Astrocyte (in vitro differentiated cells and primary cell): Measurements from ENCODE around the gene DGCR6. TPM values are rescaled to one million over a fixed set of nuclear protein-coding genes. Genes with fewer than 3 reads are reported as not detected.
"Not testable (repeated sequence)": the region's sequence is repeated elsewhere in the genome, so short reads cannot be mapped to it uniquely, and the experiment has no call there.

Experiments
- DNase-seq: peaks from one replicate; pipeline ENCODE4 v3.0.0-alpha.2; 2010; ENCODE audit warnings: low read depth
- FAIRE-seq: peaks from 2 replicates; lab custom pipeline; 2011; peaks lifted over from hg19 to GRCh38; lab: Jason Lieb, UNC
- H2AFZ ChIP-seq: 2 replicates; pipeline ENCODE4 v1.6.0; 2012; ENCODE audit warnings: low read depth, low read length, inconsistent platforms
- H3K27ac ChIP-seq: 2 replicates; pipeline ENCODE4 v1.5.1; 2011; ENCODE audit warnings: low read depth, low read length, inconsistent platforms
- H3K27me3 ChIP-seq: 2 replicates; pipeline ENCODE4 v1.6.0; 2011; ENCODE audit warnings: low read length, inconsistent platforms; ENCODE audit not compliant: insufficient read depth
- H3K36me3 ChIP-seq: 2 replicates; pipeline ENCODE4 v1.5.1; 2011; ENCODE audit warnings: low read length, inconsistent platforms; ENCODE audit not compliant: insufficient read depth
- H3K4me1 ChIP-seq: 2 replicates; pipeline ENCODE4 v1.5.1; 2011; ENCODE audit warnings: low read length, inconsistent platforms; ENCODE audit not compliant: insufficient read depth
- H3K4me2 ChIP-seq: 2 replicates; pipeline ENCODE4 v1.6.0; 2012; ENCODE audit warnings: low read length, inconsistent platforms
- H3K4me3 ChIP-seq: 2 replicates; pipeline ENCODE4 v1.5.1; 2011; ENCODE audit warnings: low read depth, mild to moderate bottlenecking, low read length, inconsistent platforms; ENCODE audit not compliant: insufficient read depth
- H3K79me2 ChIP-seq: 2 replicates; pipeline ENCODE4 v1.6.0; 2012; ENCODE audit warnings: mild to moderate bottlenecking, low read length, inconsistent platforms; ENCODE audit not compliant: insufficient read depth
- H3K9ac ChIP-seq: 2 replicates; pipeline ENCODE4 v1.6.0; 2012; ENCODE audit warnings: mild to moderate bottlenecking, low read length, inconsistent platforms
- H3K9me3 ChIP-seq: 2 replicates; pipeline ENCODE4 v1.5.1; 2012; ENCODE audit warnings: low read depth, mild to moderate bottlenecking, low read length, inconsistent platforms; ENCODE audit not compliant: insufficient read depth
- H4K20me1 ChIP-seq: 2 replicates; pipeline ENCODE4 v1.6.0; 2012; ENCODE audit warnings: low read length, inconsistent platforms; ENCODE audit not compliant: insufficient read depth
- H3K27ac Mint-ChIP-seq: one replicate; pipeline ENCODE4 v1.8.0; 2021; ENCODE audit warnings: mild to moderate bottlenecking, mixed read lengths; ENCODE audit not compliant: unreplicated experiment
- H3K27me3 Mint-ChIP-seq: one replicate; pipeline ENCODE4 v1.8.0; 2021; ENCODE audit warnings: low read depth, mixed read lengths; ENCODE audit not compliant: unreplicated experiment
- H3K36me3 Mint-ChIP-seq: one replicate; pipeline ENCODE4 v1.8.0; 2021; ENCODE audit warnings: low read depth, mixed read lengths; ENCODE audit not compliant: unreplicated experiment
- H3K4me1 Mint-ChIP-seq: one replicate; pipeline ENCODE4 v1.8.0; 2021; ENCODE audit warnings: low read depth, mixed read lengths; ENCODE audit not compliant: unreplicated experiment
- H3K4me3 Mint-ChIP-seq: one replicate; pipeline ENCODE4 v1.8.0; 2021; ENCODE audit warnings: mild to moderate bottlenecking, moderate library complexity, mixed read lengths; ENCODE audit not compliant: unreplicated experiment
- H3K9me3 Mint-ChIP-seq: one replicate; pipeline ENCODE4 v1.8.0; 2021; ENCODE audit warnings: mild to moderate bottlenecking, mixed read lengths; ENCODE audit not compliant: unreplicated experiment
- EZH2 ChIP-seq: IDR thresholded peaks from 2 replicates; pipeline ENCODE4 v1.6.1; 2012; ENCODE audit warnings: mild to moderate bottlenecking, low read length, inconsistent platforms; ENCODE audit not compliant: insufficient read depth
- total RNA-seq: library from RNA; stranded (reverse); gene quantifications from 2 replicates; pipeline ENCODE4 v1.2.1, GENCODE V29; 2021
- TF ChIP-seq, protein P1 (sequence below): IDR thresholded peaks from 2 replicates; pipeline ENCODE4 v1.5.1; 2011; ENCODE audit warnings: low read depth, mild to moderate bottlenecking, inconsistent platforms, low read length, moderate library complexity; ENCODE audit not compliant: insufficient read depth

Gene DGCR6
- total RNA-seq, 1 donor from 2014 or later = 2.5 TPM

DNA sequence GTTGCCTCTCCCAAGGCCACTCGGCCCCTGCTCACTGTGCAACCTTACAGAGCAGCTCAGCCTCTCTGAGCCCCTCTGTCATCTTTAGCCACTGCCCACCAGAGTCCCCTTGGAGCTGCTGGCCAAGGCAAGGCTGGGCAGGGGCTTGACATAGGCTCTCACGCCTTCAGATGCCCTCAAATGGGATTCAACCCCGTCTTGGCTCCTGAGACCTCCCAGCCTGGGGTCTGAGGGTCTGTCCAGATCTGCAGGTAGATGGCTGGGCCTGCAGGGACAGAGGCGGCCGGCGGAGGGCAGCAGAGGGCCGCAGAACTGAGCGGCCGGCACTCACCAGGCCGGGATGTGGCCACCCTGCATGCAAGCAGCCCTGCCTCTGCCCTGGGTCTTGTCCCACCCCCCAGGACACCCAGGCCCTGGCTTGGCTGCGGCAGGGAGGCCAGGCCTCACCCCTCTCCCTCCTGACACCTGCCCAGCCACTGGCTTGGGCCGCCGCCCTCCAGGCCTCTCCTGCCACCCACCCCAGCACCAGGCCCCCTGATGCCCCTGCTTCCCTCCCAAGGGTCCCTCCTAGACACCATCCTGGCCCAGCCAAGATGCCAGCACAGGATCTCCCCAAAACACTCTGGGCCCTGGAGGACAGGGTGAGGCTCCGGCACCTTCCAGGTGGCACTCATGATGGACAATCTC, 48.3 kb downstream of the DGCR6 start:
- not testable (repeated sequence) for H3K36me3 Mint-ChIP-seq, H3K27me3 ChIP-seq, H3K27ac ChIP-seq, H3K36me3 ChIP-seq, H3K9me3 Mint-ChIP-seq, H3K4me3 ChIP-seq, H3K27ac Mint-ChIP-seq, H3K4me1 Mint-ChIP-seq, DNase-seq, H4K20me1 ChIP-seq, H3K9me3 ChIP-seq, H2AFZ ChIP-seq, H3K4me2 ChIP-seq, H3K4me3 Mint-ChIP-seq, H3K4me1 ChIP-seq, H3K79me2 ChIP-seq, H3K9ac ChIP-seq, FAIRE-seq
- TF ChIP-seq, protein P1, sequence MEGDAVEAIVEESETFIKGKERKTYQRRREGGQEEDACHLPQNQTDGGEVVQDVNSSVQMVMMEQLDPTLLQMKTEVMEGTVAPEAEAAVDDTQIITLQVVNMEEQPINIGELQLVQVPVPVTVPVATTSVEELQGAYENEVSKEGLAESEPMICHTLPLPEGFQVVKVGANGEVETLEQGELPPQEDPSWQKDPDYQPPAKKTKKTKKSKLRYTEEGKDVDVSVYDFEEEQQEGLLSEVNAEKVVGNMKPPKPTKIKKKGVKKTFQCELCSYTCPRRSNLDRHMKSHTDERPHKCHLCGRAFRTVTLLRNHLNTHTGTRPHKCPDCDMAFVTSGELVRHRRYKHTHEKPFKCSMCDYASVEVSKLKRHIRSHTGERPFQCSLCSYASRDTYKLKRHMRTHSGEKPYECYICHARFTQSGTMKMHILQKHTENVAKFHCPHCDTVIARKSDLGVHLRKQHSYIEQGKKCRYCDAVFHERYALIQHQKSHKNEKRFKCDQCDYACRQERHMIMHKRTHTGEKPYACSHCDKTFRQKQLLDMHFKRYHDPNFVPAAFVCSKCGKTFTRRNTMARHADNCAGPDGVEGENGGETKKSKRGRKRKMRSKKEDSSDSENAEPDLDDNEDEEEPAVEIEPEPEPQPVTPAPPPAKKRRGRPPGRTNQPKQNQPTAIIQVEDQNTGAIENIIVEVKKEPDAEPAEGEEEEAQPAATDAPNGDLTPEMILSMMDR = peak; percentile 50
- H3K27me3 Mint-ChIP-seq = peaks cover 22% of the 10 kb centered on the region

DNA sequence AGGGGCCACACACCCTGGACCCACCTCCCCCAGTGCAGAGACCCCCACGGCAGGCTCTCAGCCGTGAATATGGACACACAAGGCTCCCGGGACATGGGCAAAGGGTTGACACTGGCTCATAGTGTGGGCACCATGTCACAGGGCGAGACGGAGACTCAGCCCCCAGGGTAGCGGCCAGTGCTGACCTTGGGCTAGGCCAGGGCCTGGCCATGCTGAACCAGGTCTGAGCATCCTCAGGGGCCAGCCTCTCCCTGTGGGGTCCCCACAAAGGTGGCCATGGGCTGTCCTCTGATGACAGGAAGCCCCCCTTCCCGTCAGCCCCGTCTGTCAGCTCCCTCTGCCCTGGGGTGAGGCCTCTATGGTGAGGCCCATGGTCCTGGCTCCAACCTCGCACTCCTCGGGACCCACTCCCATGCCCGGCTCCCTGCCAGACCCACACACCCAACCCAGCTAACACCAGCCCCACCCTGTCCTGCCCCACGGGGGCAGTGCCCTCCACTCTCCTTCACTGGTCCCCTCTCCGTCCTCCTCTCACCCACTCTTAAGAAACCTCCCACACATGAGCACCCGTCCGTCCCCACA, 49.0 kb downstream of the DGCR6 start:
- H3K27ac Mint-ChIP-seq = no peak overlapping the region
- peaks cover 18% of the 10 kb centered on the region for H3K27me3 Mint-ChIP-seq

DNA sequence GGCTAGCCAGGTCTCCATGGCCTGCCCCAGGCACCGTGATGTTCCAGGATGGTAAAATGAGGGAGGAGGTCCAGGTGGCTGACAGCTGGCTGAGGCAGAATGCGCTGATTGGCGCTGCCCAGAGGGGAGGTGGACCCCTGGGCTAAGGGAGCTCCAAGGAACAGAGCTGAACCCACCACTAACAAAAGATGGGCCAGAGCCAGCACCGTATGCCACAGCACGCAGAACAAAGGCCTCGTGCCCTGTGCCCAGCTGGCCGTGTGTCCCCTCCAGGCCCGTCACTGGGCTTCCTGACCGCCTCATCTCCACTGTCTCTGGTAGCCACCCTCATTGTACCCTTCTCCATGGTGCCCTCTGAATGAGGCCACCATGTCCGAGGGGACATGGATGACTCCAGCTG, 49.6 kb downstream of the DGCR6 start:
- H2AFZ ChIP-seq = no peak overlapping the region
- TF ChIP-seq EZH2 = no peak
- no peaks in the 10 kb centered on the region for H3K9me3 ChIP-seq
- Mint-ChIP-seq H3K27me3 (peaks cover 15% of the 10 kb centered on the region), H3K4me1 (peaks cover 4% of the 10 kb centered on the region), H3K4me3 (no peak overlapping the region), H3K27ac (no peak overlapping the region), H3K9me3 (no peaks in the 10 kb centered on the region), H3K36me3 (no peaks in the 10 kb centered on the region)
- no peaks in the 10 kb centered on the region for H4K20me1 ChIP-seq
- H3K36me3 ChIP-seq = no peaks in the 10 kb centered on the region
- no peaks in the 10 kb centered on the region for H3K79me2 ChIP-seq
- peaks cover 10% of the 10 kb centered on the region for H3K4me1 ChIP-seq
- no peak overlapping the region for H3K4me2 ChIP-seq
- DNase-seq (no peak), FAIRE-seq (no peak)
- H3K4me3 ChIP-seq = no peak overlapping the region
- H3K27me3 ChIP-seq = peaks cover 2% of the 10 kb centered on the region
- H3K9ac ChIP-seq = no peak overlapping the region
- H3K27ac ChIP-seq = no peak overlapping the region

More for the DNA sequence above, 49.0 kb downstream of the DGCR6 start:
- TF ChIP-seq EZH2 = no peak
- TF ChIP-seq, protein P1 = no peak
- Histone ChIP-seq H3K79me2 (no peaks in the 10 kb centered on the region), H3K4me2 (no peak overlapping the region), H3K9ac (no peak overlapping the region), H3K36me3 (no peaks in the 10 kb centered on the region), H3K27me3 (peaks cover 2% of the 10 kb centered on the region), H3K4me3 (no peak overlapping the region), H4K20me1 (no peaks in the 10 kb centered on the region), H2AFZ (no peak overlapping the region), H3K27ac (no peak overlapping the region), H3K9me3 (no peaks in the 10 kb centered on the region), H3K4me1 (peaks cover 10% of the 10 kb centered on the region)
- Mint-ChIP-seq H3K4me3 (no peak overlapping the region), H3K9me3 (no peaks in the 10 kb centered on the region), H3K4me1 (peaks cover 4% of the 10 kb centered on the region), H3K36me3 (no peaks in the 10 kb centered on the region)
- no peak for FAIRE-seq
- DNase-seq = no peak

GRCh38 chr22:18956121-18956895, 50.2 kb downstream of the DGCR6 start:
- H3K36me3 Mint-ChIP-seq, H3K4me3 Mint-ChIP-seq: not testable (repeated sequence)

More at GRCh38 chr22:18956121-18956895, 50.2 kb downstream of the DGCR6 start:
- not testable (repeated sequence) for DNase-seq, H4K20me1 ChIP-seq, H2AFZ ChIP-seq, H3K27ac Mint-ChIP-seq, H3K4me1 ChIP-seq, FAIRE-seq, H3K27me3 ChIP-seq, H3K9me3 ChIP-seq, H3K36me3 ChIP-seq, H3K4me2 ChIP-seq, H3K4me1 Mint-ChIP-seq, H3K4me3 ChIP-seq, H3K9me3 Mint-ChIP-seq, H3K27ac ChIP-seq, H3K9ac ChIP-seq, H3K79me2 ChIP-seq
- peaks cover 19% of the 10 kb centered on the region for H3K27me3 Mint-ChIP-seq
